ENCODE data around the gene NUF2. TPM values are rescaled to one million over a fixed set of nuclear protein-coding genes. Genes with fewer than 3 reads are reported as not detected.

NUF2 gene
- total RNA-seq (2022; extraction: Qiagen RNA extraction; ENCODE audit: low read depth) = 22.4 to 36.9 TPM (median 27.6 TPM) in 5 replicates

GRCh38 chr1:163321311-163322305, at the start of gene NUF2:
NUF2 (plus strand) TSS chr1:163321954; CDS start chr1:163326052, 4,098 bp downstream.

Other genes starting within 250 kb of the NUF2 start
- 0.63 to 1.3 TPM (median 1.2 TPM) in 5 replicates for gene RGS5, start 119.0 kb upstream of the NUF2 start, total RNA-seq (2022; extraction: Qiagen RNA extraction; ENCODE audit: low read depth)

All from A549 treated with ZK216348 at 1 μM for 4 hours (cell line).